ENCODE data around the gene HLA-B. TPM values are rescaled to one million over a fixed set of nuclear protein-coding genes. Genes with fewer than 3 reads are reported as not detected.

HLA-B gene
- total and polyA plus RNA-seq, 2 donors, result 1,474 to 2,173 TPM

- peaks cover 0 to 10% of the 10 kb centered on the region in 2 donors for H3K4me1 ChIP-seq (ENCODE audit: control insufficient read depth in 2 of 2, insufficient read depth in 2 of 2, low read length in 2 of 2)
- WGBS, result 90% methylated on average over 6 of the region's 6 CpGs
- H3K9me3 ChIP-seq (ENCODE audit: control insufficient read depth in 2 of 2, insufficient read depth in 1 of 2, low read length in 1 of 2), result no peaks in the 10 kb centered on the region
- H3K36me3 ChIP-seq (ENCODE audit: control insufficient read depth in 2 of 2, insufficient read depth in 2 of 2, low read length in 1 of 2), result peaks cover 17% of the 10 kb centered on the region in 2 donors
- no peak overlapping the region for H3K27ac ChIP-seq (ENCODE audit: low read depth in 1 of 2, low read length in 1 of 2)
- H3K27me3 ChIP-seq (ENCODE audit: control insufficient read depth in 2 of 2, insufficient read depth in 1 of 2, low read length in 1 of 2), result peaks cover under 1 to 18% of the 10 kb centered on the region in 2 donors
- no peak overlapping the region for H3K4me3 ChIP-seq (ENCODE audit: low read length in 2 of 2)
- DNase-seq (ENCODE audit: low read depth in 6 of 9, low spot score in 9 of 9), result peak in 1 of 9 donors; percentile 4
Measured at GRCh38 chr6:31352683-31353383, 4.1 kb downstream of the HLA-B start.

GRCh38 chr6:31352310-31352682, 4.7 kb downstream of the HLA-B start:
- Histone ChIP-seq H3K4me1 (ENCODE audit: control insufficient read depth in 2 of 2, insufficient read depth in 2 of 2, low read length in 2 of 2) (peaks cover 0 to 8% of the 10 kb centered on the region in 2 donors), H3K9me3 (ENCODE audit: control insufficient read depth in 2 of 2, insufficient read depth in 1 of 2, low read length in 1 of 2) (no peaks in the 10 kb centered on the region), H3K36me3 (ENCODE audit: control insufficient read depth in 2 of 2, insufficient read depth in 2 of 2, low read length in 1 of 2) (peaks cover 17% of the 10 kb centered on the region in 2 donors), H3K4me3 (ENCODE audit: low read length in 2 of 2) (no peak overlapping the region), H3K27ac (ENCODE audit: low read depth in 1 of 2, low read length in 1 of 2) (no peak overlapping the region), H3K27me3 (ENCODE audit: control insufficient read depth in 2 of 2, insufficient read depth in 1 of 2, low read length in 1 of 2) (peaks cover 0 to 16% of the 10 kb centered on the region in 2 donors)
- DNase-seq (ENCODE audit: low read depth in 6 of 9, low spot score in 9 of 9), result no peak
- 75% methylated on average over 8 of the region's 8 CpGs for WGBS

GRCh38 chr6:31351401-31352309, 5.3 kb downstream of the HLA-B start:
- WGBS, result 62% methylated on average over 8 of the region's 8 CpGs
- Histone ChIP-seq H3K36me3 (ENCODE audit: control insufficient read depth in 2 of 2, insufficient read depth in 2 of 2, low read length in 1 of 2) (peaks cover 17% of the 10 kb centered on the region in 2 donors), H3K27me3 (ENCODE audit: control insufficient read depth in 2 of 2, insufficient read depth in 1 of 2, low read length in 1 of 2) (peaks cover 0 to 14% of the 10 kb centered on the region in 2 donors), H3K27ac (ENCODE audit: low read depth in 1 of 2, low read length in 1 of 2) (no peak overlapping the region), H3K4me3 (ENCODE audit: low read length in 2 of 2) (no peak overlapping the region), H3K9me3 (ENCODE audit: control insufficient read depth in 2 of 2, insufficient read depth in 1 of 2, low read length in 1 of 2) (no peaks in the 10 kb centered on the region), H3K4me1 (ENCODE audit: control insufficient read depth in 2 of 2, insufficient read depth in 2 of 2, low read length in 2 of 2) (peaks cover 0 to 8% of the 10 kb centered on the region in 2 donors)
- DNase-seq (ENCODE audit: low read depth in 6 of 9, low spot score in 9 of 9), result no peak

- peaks cover 17% of the 10 kb centered on the region in 2 donors for H3K36me3 ChIP-seq (ENCODE audit: control insufficient read depth in 2 of 2, insufficient read depth in 2 of 2, low read length in 1 of 2)
- H3K4me1 ChIP-seq (ENCODE audit: control insufficient read depth in 2 of 2, insufficient read depth in 2 of 2, low read length in 2 of 2), result peaks cover 0 to 8% of the 10 kb centered on the region in 2 donors
- peaks cover 0 to 9% of the 10 kb centered on the region in 2 donors for H3K27me3 ChIP-seq (ENCODE audit: control insufficient read depth in 2 of 2, insufficient read depth in 1 of 2, low read length in 1 of 2)
- no peaks in the 10 kb centered on the region for H3K9me3 ChIP-seq (ENCODE audit: control insufficient read depth in 2 of 2, insufficient read depth in 1 of 2, low read length in 1 of 2)
- WGBS, result 0% methylated on average over 3 of the region's 3 CpGs
- H3K27ac ChIP-seq (ENCODE audit: low read depth in 1 of 2, low read length in 1 of 2), result no peak overlapping the region
- no peak overlapping the region for H3K4me3 ChIP-seq (ENCODE audit: low read length in 2 of 2)
- no peak for DNase-seq (ENCODE audit: low read depth in 6 of 9, low spot score in 9 of 9)
Measured at GRCh38 chr6:31351033-31351380, 6.0 kb downstream of the HLA-B start.

- H3K27ac ChIP-seq (ENCODE audit: low read depth in 1 of 2, low read length in 1 of 2), result no peak overlapping the region
- peaks cover 13 to 17% of the 10 kb centered on the region in 2 donors for H3K36me3 ChIP-seq (ENCODE audit: control insufficient read depth in 2 of 2, insufficient read depth in 2 of 2, low read length in 1 of 2)
- no peak for DNase-seq (ENCODE audit: low read depth in 6 of 9, low spot score in 9 of 9)
- peaks cover 0 to 3% of the 10 kb centered on the region in 2 donors for H3K27me3 ChIP-seq (ENCODE audit: control insufficient read depth in 2 of 2, insufficient read depth in 1 of 2, low read length in 1 of 2)
- no peaks in the 10 kb centered on the region for H3K9me3 ChIP-seq (ENCODE audit: control insufficient read depth in 2 of 2, insufficient read depth in 1 of 2, low read length in 1 of 2)
- H3K4me3 ChIP-seq (ENCODE audit: low read length in 2 of 2), result no peak overlapping the region
- H3K4me1 ChIP-seq (ENCODE audit: control insufficient read depth in 2 of 2, insufficient read depth in 2 of 2, low read length in 2 of 2), result peaks cover 0 to 4% of the 10 kb centered on the region in 2 donors
- WGBS, result 77% methylated on average over 11 of the region's 11 CpGs
Measured at GRCh38 chr6:31350196-31351032, 6.6 kb downstream of the HLA-B start.

- 85% methylated on average over 4 of the region's 4 CpGs for WGBS
- H3K4me1 ChIP-seq (ENCODE audit: control insufficient read depth in 2 of 2, insufficient read depth in 2 of 2, low read length in 2 of 2), result no peaks in the 10 kb centered on the region
- H3K27me3 ChIP-seq (ENCODE audit: control insufficient read depth in 2 of 2, insufficient read depth in 1 of 2, low read length in 1 of 2), result no peaks in the 10 kb centered on the region
- DNase-seq (ENCODE audit: low read depth in 6 of 9, low spot score in 9 of 9), result no peak
- H3K4me3 ChIP-seq (ENCODE audit: low read length in 2 of 2), result no peak overlapping the region
- H3K9me3 ChIP-seq (ENCODE audit: control insufficient read depth in 2 of 2, insufficient read depth in 1 of 2, low read length in 1 of 2), result no peaks in the 10 kb centered on the region
- no peak overlapping the region for H3K27ac ChIP-seq (ENCODE audit: low read depth in 1 of 2, low read length in 1 of 2)
- H3K36me3 ChIP-seq (ENCODE audit: control insufficient read depth in 2 of 2, insufficient read depth in 2 of 2, low read length in 1 of 2), result peaks cover 3 to 6% of the 10 kb centered on the region in 2 donors
Measured at GRCh38 chr6:31349301-31349700, 7.7 kb downstream of the HLA-B start.

GRCh38 chr6:31345026-31345730, 11.8 kb downstream of the HLA-B start:
- DNase-seq (ENCODE audit: low read depth in 6 of 9, low spot score in 9 of 9), result no peak
- no peak overlapping the region for H3K27ac ChIP-seq (ENCODE audit: low read depth in 1 of 2, low read length in 1 of 2)
- no peaks in the 10 kb centered on the region for H3K4me1 ChIP-seq (ENCODE audit: control insufficient read depth in 2 of 2, insufficient read depth in 2 of 2, low read length in 2 of 2)
- WGBS, result 79% methylated on average over 5 of the region's 5 CpGs
- H3K36me3 ChIP-seq (ENCODE audit: control insufficient read depth in 2 of 2, insufficient read depth in 2 of 2, low read length in 1 of 2), result no peaks in the 10 kb centered on the region
- no peaks in the 10 kb centered on the region for H3K27me3 ChIP-seq (ENCODE audit: control insufficient read depth in 2 of 2, insufficient read depth in 1 of 2, low read length in 1 of 2)
- peaks cover 0 to 5% of the 10 kb centered on the region in 2 donors for H3K9me3 ChIP-seq (ENCODE audit: control insufficient read depth in 2 of 2, insufficient read depth in 1 of 2, low read length in 1 of 2)
- no peak overlapping the region for H3K4me3 ChIP-seq (ENCODE audit: low read length in 2 of 2)

GRCh38 chr6:31340228-31340627, 16.8 kb downstream of the HLA-B start:
- peaks cover 0 to 17% of the 10 kb centered on the region in 2 donors for H3K9me3 ChIP-seq (ENCODE audit: control insufficient read depth in 2 of 2, insufficient read depth in 1 of 2, low read length in 1 of 2)
- H3K4me1 ChIP-seq (ENCODE audit: control insufficient read depth in 2 of 2, insufficient read depth in 2 of 2, low read length in 2 of 2), result no peaks in the 10 kb centered on the region
- no peak overlapping the region for H3K27ac ChIP-seq (ENCODE audit: low read depth in 1 of 2, low read length in 1 of 2)
- no peaks in the 10 kb centered on the region for H3K27me3 ChIP-seq (ENCODE audit: control insufficient read depth in 2 of 2, insufficient read depth in 1 of 2, low read length in 1 of 2)
- no peak for DNase-seq (ENCODE audit: low read depth in 6 of 9, low spot score in 9 of 9)
- H3K4me3 ChIP-seq (ENCODE audit: low read length in 2 of 2), result no peak overlapping the region
- no peaks in the 10 kb centered on the region for H3K36me3 ChIP-seq (ENCODE audit: control insufficient read depth in 2 of 2, insufficient read depth in 2 of 2, low read length in 1 of 2)
